ENCODE data around the gene LPIN3.
A peak's percentile ranks its signal among the peaks of the same experiment; 100 is the strongest.

LPIN3 gene

GRCh38 chr20:41369673-41370072 lies 29.1 kb downstream of the LPIN3 start:
- DNase-seq, result no peak

- DNase-seq, result no peak
Measured at GRCh38 chr20:41370176-41370575, 29.6 kb downstream of the LPIN3 start.

GRCh38 chr20:41371371-41371770 lies 30.8 kb downstream of the LPIN3 start:
- DNase-seq, result no peak

GRCh38 chr20:41373251-41373783 lies 32.7 kb downstream of the LPIN3 start:
- DNase-seq, result no peak

- no peak for DNase-seq
Measured at GRCh38 chr20:41373931-41374920, 33.6 kb downstream of the LPIN3 start.

- no peak for DNase-seq
Measured at GRCh38 chr20:41375846-41376245, 35.2 kb downstream of the LPIN3 start.

- no peak for DNase-seq
Measured at GRCh38 chr20:41376349-41376748, 35.7 kb downstream of the LPIN3 start.

GRCh38 chr20:41377275-41377674 lies 36.7 kb downstream of the LPIN3 start:
- no peak for DNase-seq

GRCh38 chr20:41379551-41379950 lies 38.9 kb downstream of the LPIN3 start:
- no peak for DNase-seq

GRCh38 chr20:41380551-41381193 lies 40.1 kb downstream of the LPIN3 start:
- DNase-seq, result no peak

- DNase-seq, result no peak
Measured at GRCh38 chr20:41382791-41383305, 42.2 kb downstream of the LPIN3 start.

- DNase-seq, result peak; percentile 42
Measured at GRCh38 chr20:41386502-41387427, 46.1 kb downstream of the LPIN3 start.

- DNase-seq, result peak; percentile 14
Measured at GRCh38 chr20:41387444-41387851, 46.8 kb downstream of the LPIN3 start.

- DNase-seq, result no peak
Measured at GRCh38 chr20:41390889-41391288, 50.3 kb downstream of the LPIN3 start.

- DNase-seq, result peak; percentile 31
Measured at GRCh38 chr20:41391587-41392001, 51.0 kb downstream of the LPIN3 start.

- DNase-seq, result no peak
Measured at GRCh38 chr20:41392295-41392694, 51.7 kb downstream of the LPIN3 start.

- DNase-seq, result no peak
Measured at GRCh38 chr20:41392871-41393704, 52.5 kb downstream of the LPIN3 start.

- no peak for DNase-seq
Measured at GRCh38 chr20:41393705-41394066, 53.1 kb downstream of the LPIN3 start.

GRCh38 chr20:41394081-41394480 lies 53.5 kb downstream of the LPIN3 start:
- no peak for DNase-seq

GRCh38 chr20:41394931-41395666 lies 54.5 kb downstream of the LPIN3 start:
- DNase-seq, result no peak
